ENCODE data around the gene POU3F3.

The POU3F3 gene

DNA sequence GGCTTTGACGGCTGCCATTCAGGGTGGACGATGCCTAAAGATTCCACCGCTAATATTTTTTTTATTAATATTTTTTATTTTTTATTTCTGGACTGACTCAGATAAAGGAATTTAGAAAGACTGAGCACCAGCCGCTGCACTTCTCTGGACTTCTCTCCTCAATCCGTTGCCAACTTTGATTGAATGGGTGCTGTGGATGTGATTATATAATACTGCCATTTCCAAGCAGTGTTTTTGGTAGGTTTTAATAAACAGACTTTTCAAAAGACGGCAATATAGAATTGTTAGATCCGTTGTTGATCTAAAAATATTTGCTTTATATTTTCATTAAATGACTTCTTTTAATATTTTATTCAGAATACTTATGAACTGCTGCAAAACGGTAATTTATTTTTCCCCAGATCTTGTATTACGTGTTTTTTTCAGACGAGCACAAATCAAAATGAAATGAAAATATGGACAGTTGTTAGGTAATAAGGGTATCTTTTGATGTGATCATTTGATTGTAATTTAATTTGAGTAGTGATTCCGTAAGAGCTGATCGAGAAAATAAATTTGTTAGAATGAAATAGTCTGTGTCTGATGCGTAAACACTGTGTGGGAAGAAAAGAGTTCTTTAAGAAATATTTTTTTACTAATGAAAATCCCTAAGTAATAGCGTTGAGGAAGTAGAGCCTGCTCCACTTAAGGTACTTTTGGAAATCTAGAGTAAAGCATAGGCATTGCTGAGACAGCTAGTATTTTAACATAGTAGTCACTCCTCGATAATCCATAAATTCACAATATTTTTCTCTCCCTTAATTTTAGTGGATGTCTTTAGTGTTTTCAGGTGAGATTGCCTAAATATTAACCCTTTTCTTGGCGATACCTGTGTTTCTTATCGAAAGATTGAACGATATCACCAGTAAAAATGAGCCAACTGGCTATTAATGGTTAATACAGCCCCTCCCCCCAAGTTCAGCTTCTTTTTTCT is 4.4 kb downstream of the POU3F3 start:
- TF ChIP-seq ZFX (IDR thresholded peaks at IDR 0.05; ENCODE audit: borderline replicate concordance) = no peak
- TF ChIP-seq, protein P1, sequence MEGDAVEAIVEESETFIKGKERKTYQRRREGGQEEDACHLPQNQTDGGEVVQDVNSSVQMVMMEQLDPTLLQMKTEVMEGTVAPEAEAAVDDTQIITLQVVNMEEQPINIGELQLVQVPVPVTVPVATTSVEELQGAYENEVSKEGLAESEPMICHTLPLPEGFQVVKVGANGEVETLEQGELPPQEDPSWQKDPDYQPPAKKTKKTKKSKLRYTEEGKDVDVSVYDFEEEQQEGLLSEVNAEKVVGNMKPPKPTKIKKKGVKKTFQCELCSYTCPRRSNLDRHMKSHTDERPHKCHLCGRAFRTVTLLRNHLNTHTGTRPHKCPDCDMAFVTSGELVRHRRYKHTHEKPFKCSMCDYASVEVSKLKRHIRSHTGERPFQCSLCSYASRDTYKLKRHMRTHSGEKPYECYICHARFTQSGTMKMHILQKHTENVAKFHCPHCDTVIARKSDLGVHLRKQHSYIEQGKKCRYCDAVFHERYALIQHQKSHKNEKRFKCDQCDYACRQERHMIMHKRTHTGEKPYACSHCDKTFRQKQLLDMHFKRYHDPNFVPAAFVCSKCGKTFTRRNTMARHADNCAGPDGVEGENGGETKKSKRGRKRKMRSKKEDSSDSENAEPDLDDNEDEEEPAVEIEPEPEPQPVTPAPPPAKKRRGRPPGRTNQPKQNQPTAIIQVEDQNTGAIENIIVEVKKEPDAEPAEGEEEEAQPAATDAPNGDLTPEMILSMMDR (IDR thresholded peaks at IDR 0.05) = no peak
- no peak overlapping the region for H3K27ac ChIP-seq

DNA sequence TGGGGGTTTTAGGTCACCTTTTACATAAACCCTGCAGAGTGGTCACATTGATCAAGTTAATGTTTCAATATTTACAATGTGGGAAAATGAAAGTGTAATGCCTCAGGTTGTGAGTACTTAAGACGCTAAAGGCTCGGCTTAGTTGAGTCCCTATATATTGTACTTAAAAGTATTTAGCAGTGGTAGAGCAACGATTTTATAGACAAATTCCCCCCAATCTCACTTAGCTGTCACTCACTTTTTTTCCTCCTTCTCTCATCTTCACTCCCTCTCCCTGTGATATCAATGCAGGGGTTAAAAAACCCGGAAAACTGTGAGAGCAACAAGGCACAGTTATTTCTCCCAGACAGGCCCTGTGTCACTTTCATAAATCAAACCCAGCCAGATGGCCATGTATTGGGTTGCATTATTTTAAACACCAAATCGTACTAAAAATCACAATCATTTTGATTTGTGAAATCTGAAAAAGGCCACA is 5.4 kb downstream of the POU3F3 start:
- no peak overlapping the region for H3K27ac ChIP-seq
- TF ChIP-seq ZFX (IDR thresholded peaks at IDR 0.05; ENCODE audit: borderline replicate concordance) = no peak
- TF ChIP-seq, protein P1 (IDR thresholded peaks at IDR 0.05) = no peak

DNA sequence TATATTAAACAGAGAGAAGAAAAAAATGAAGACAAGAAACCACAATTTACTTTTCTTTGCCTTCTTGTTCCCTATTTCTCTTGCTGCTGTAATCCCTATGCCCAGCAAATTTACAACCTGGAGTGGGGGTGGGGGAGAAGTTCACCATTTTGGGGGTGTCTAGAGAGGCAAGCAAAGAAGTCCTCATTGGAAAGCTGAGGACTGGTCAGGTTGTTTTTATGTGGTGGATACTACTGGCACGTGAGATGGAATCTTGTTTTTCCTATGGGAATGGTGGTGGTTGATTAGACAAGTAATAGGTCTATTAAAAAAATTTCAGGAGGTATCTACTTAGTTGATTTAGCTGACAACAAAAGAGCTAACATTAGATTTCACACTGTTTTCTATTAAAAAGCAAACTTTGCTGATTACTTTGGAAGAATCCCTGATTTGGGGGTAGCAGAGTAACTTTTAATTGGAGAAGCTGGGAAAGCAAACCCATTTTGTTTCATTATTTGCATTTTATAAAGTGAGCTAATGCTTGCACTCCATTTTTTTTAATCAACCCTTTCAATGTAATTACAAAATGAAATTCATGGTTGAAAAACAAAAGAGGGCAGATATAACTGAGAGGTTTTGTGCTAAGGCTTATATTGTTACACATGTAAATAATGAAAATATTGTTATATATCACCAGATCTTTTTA is 6.0 kb downstream of the POU3F3 start:
- no peak overlapping the region for H3K27ac ChIP-seq
- TF ChIP-seq ZFX (IDR thresholded peaks at IDR 0.05; ENCODE audit: borderline replicate concordance) = no peak
- TF ChIP-seq, protein P1 (IDR thresholded peaks at IDR 0.05) = no peak

DNA sequence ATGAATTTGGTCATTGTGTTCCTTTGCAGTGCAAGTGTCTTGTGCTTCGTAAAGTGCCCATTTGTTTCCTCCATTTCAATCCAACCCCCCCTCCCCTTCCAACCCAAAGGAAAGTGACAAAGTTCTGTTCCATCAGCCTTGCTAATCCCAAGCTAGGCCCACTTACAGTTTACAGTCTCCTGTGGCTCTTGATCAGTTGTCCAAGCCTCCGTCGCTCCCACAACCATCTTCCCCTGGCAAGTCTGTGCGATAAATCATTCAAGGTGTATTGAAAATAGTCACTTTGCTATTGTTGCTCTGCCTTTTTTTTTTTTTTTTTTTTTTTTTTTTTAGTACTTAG is 6.5 kb downstream of the POU3F3 start:
- no peak for TF ChIP-seq ZFX (IDR thresholded peaks at IDR 0.05; ENCODE audit: borderline replicate concordance)
- TF ChIP-seq, protein P1 (IDR thresholded peaks at IDR 0.05) = no peak

DNA sequence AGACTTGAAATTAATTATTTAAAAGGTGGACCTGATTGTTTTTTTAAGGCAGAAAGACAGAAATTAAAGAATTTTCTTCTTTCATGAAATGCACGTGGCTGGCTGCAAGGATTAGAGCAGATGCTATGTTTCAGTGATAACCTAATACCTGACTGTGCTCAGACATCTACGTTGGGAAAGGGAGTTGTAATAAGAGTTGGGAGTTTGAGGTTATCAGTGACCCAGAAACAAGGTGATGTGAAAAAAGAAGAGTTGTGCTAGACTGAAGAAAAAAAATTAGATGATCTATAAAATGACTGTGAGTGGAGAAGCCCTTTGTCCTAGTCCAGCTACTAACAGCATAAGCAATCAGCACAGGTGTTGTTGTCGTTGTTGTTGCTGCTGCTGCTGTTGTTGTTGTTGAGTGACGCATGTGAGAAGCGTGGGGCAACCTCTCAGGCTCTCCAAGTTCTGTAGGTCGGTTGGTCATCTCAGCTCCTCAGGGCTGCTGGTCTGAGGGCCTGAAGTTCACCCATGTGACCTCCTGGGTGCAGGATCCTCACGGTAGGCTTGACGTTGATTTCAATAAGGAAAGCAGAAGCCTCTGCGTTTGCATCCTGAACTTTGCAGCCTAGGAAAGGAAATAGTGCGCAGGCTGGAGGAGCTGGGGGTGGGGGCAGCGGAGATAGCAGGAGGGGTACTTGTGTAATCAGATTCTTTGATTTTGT is 7.6 kb downstream of the POU3F3 start:
- no peak for TF ChIP-seq ZFX (IDR thresholded peaks at IDR 0.05; ENCODE audit: borderline replicate concordance)
- TF ChIP-seq, protein P1 (IDR thresholded peaks at IDR 0.05) = no peak
- no peak overlapping the region for H3K27ac ChIP-seq

More for the DNA sequence above, 6.5 kb downstream of the POU3F3 start:
- no peak overlapping the region for H3K27ac ChIP-seq

DNA sequence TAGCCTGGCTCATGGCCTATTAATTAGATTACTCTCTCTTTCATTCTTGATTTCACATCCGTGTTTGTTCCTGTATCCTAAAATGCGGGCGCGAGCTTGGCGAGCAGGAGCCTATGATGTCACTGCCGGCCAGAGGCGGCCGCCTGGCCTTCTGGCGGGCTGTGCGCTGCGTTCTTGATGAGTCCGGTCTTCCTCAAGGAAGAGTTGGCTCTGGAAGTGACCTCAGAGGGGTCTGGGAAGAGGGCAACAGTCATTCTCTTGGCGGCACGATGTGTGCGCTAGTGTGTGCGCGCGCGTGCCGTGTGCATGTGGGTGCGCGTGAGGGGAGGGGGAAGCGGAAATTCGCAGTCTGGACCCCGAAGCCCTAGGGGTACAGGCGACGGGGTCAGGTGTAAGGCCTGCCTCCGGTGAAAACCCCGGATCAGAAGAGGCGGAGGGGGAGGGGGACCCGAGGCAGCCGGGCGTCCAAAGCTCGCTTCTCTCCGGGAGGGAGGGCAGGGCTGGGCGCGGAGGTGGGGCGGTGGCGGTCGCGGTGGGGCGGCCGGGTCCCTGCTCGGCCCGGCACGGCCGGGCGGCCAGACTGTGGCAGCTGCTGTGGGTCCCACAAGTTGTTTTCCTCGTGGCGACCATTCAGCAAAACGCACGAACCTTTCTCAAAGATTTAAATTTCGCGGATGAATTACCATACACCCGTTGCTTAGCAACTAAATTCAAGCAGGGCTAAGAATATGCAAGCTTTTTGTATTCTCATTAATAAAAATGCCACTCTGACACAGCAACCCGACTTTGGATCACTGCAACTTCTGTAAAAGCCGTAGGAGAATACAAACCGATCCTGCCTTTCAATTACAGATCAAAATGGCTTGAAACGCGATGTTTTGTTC is 8.4 kb downstream of the POU3F3 start:
- H3K27ac ChIP-seq = no peak overlapping the region
- TF ChIP-seq ZFX (IDR thresholded peaks at IDR 0.05; ENCODE audit: borderline replicate concordance) = no peak
- TF ChIP-seq, protein P1 (IDR thresholded peaks at IDR 0.05) = no peak
